ENCODE measurements around the gene SLC22A31. TPM values are rescaled to one million over a fixed set of nuclear protein-coding genes. Genes with fewer than 3 reads are reported as not detected.

SLC22A31 gene
- total RNA-seq, 3 donors from 2014 or later (not counting 1 experiment from before 2014, with no cell fraction given), result 0.75 TPM; not detected in 2

GRCh38 chr16:89195521-89196171 is 4.7 kb downstream of the SLC22A31 start:
- H3K9me3 Mint-ChIP-seq, result no peaks in the 10 kb centered on the region
- H3K36me3 ChIP-seq (ENCODE audit: control insufficient read depth, insufficient read depth, low read length), result no peaks in the 10 kb centered on the region
- peaks cover 17% of the 10 kb centered on the region for H3K27me3 ChIP-seq (ENCODE audit: control insufficient read depth, insufficient read depth, low read length)
- H3K9me3 ChIP-seq (ENCODE audit: control insufficient read depth, insufficient read depth, low read length), result no peaks in the 10 kb centered on the region
- intact Hi-C loops (cut with micrococcal nuclease), result no loop called here
- no peak for TF ChIP-seq CTCF (IDR thresholded peaks at IDR 0.05)
- H3K4me3 Mint-ChIP-seq, result no peak overlapping the region
- H3K27ac ChIP-seq (ENCODE audit: low read length), result no peak overlapping the region
- H3K4me1 Mint-ChIP-seq, result no peaks in the 10 kb centered on the region
- no peaks in the 10 kb centered on the region for H3K36me3 Mint-ChIP-seq
- H3K4me1 ChIP-seq (ENCODE audit: control insufficient read depth, insufficient read depth, low read length), result peaks cover 18% of the 10 kb centered on the region
- 93% methylated on average over 21 of the region's 21 CpGs for WGBS (ENCODE audit: insufficient coverage)
- DNase-seq (peak in 1 of 2 donors; percentile 12), ATAC-seq (no peak)
- H3K4me3 ChIP-seq (ENCODE audit: low read length), result no peak overlapping the region
- no peak overlapping the region for H3K27ac Mint-ChIP-seq
- H3K27me3 Mint-ChIP-seq (ENCODE audit: low read depth in 2 of 2), result peaks cover 0 to 4% of the 10 kb centered on the region in 2 donors

- peak overlapping the region; percentile 40 for H3K4me3 Mint-ChIP-seq
Observed at GRCh38 chr16:89194340-89195311, 5.7 kb downstream of the SLC22A31 start.

GRCh38 chr16:89193576-89194293 is 6.6 kb downstream of the SLC22A31 start:
- Histone ChIP-seq H3K27me3 (ENCODE audit: control insufficient read depth, insufficient read depth, low read length) (no peaks in the 10 kb centered on the region), H3K36me3 (ENCODE audit: control insufficient read depth, insufficient read depth, low read length) (no peaks in the 10 kb centered on the region), H3K9me3 (ENCODE audit: control insufficient read depth, insufficient read depth, low read length) (no peaks in the 10 kb centered on the region), H3K4me3 (ENCODE audit: low read length) (no peak overlapping the region), H3K27ac (ENCODE audit: low read length) (no peak overlapping the region), H3K4me1 (ENCODE audit: control insufficient read depth, insufficient read depth, low read length) (peaks cover 10% of the 10 kb centered on the region)
- H3K4me1 Mint-ChIP-seq, result peaks cover 0 to 6% of the 10 kb centered on the region in 2 donors
- no peak for TF ChIP-seq CTCF (IDR thresholded peaks at IDR 0.05)
- H3K27ac Mint-ChIP-seq, result peak overlapping the region in 1 of 2 donors; percentile 47
- H3K4me3 Mint-ChIP-seq, result peak overlapping the region; percentile 31
- H3K36me3 Mint-ChIP-seq, result no peaks in the 10 kb centered on the region
- intact Hi-C loops (cut with micrococcal nuclease), result loop anchor here (2.0 kb wide), 1 partner anchor 23 kb away; the partner anchor contains the start of gene CDH15
- peaks cover 0 to under 1% of the 10 kb centered on the region in 2 donors for H3K27me3 Mint-ChIP-seq (ENCODE audit: low read depth in 2 of 2)
- H3K9me3 Mint-ChIP-seq, result no peaks in the 10 kb centered on the region
- WGBS (ENCODE audit: insufficient coverage), result 91% methylated on average over 38 of the region's 38 CpGs
- DNase-seq, result peak in 1 of 2 donors; percentile 30
- no peak for ATAC-seq

More at GRCh38 chr16:89194340-89195311, 5.7 kb downstream of the SLC22A31 start:
- Mint-ChIP-seq H3K27ac (peak overlapping the region in 1 of 2 donors; percentile 15), H3K27me3 (ENCODE audit: low read depth in 2 of 2) (peaks cover 0 to 4% of the 10 kb centered on the region in 2 donors), H3K4me1 (no peaks in the 10 kb centered on the region), H3K36me3 (no peaks in the 10 kb centered on the region), H3K9me3 (no peaks in the 10 kb centered on the region)
- H3K9me3 ChIP-seq (ENCODE audit: control insufficient read depth, insufficient read depth, low read length), result no peaks in the 10 kb centered on the region
- intact Hi-C loops (cut with micrococcal nuclease), result no loop called here
- DNase-seq (peak in 1 of 2 donors; percentile 10), ATAC-seq (no peak)
- H3K27ac ChIP-seq (ENCODE audit: low read length), result no peak overlapping the region
- H3K36me3 ChIP-seq (ENCODE audit: control insufficient read depth, insufficient read depth, low read length), result no peaks in the 10 kb centered on the region
- no peak overlapping the region for H3K4me3 ChIP-seq (ENCODE audit: low read length)
- TF ChIP-seq CTCF (IDR thresholded peaks at IDR 0.05), result no peak
- WGBS (ENCODE audit: insufficient coverage), result 71% methylated on average over 45 of the region's 45 CpGs
- H3K27me3 ChIP-seq (ENCODE audit: control insufficient read depth, insufficient read depth, low read length), result peaks cover 7% of the 10 kb centered on the region
- H3K4me1 ChIP-seq (ENCODE audit: control insufficient read depth, insufficient read depth, low read length), result peaks cover 10% of the 10 kb centered on the region
